SK-N-MC (cell line): ENCODE measurements around the gene TCN2.

ENCODE experiments used
- DNase-seq: peaks from one replicate; pipeline ENCODE4 v3.0.0-alpha.2; 2011; ENCODE audit warnings: low read depth, low spot score
- H3K27ac ChIP-seq: fragments of 200-600 bp; sonication (generic); 2 replicates; pipeline ENCODE4 v1.5.1; 2016; ENCODE audit warnings: mixed run types
- H3K36me3 ChIP-seq: fragments of 200-600 bp; sonication (generic); 2 replicates; pipeline ENCODE4 v1.6.1; 2017; ENCODE audit warnings: antibody characterized with exemption, low read length, mixed read lengths; ENCODE audit not compliant: insufficient read depth
- H3K4me3 ChIP-seq: fragments of 200-600 bp; sonication (generic); 2 replicates; pipeline ENCODE4 v1.5.1; 2016
- H3K9ac ChIP-seq: fragments of 200-600 bp; sonication (generic); 2 replicates; pipeline ENCODE4 v1.8.0; 2017; ENCODE audit warnings: mixed run types, mixed read lengths; ENCODE audit not compliant: insufficient read length
- H3K9me3 ChIP-seq: fragments of 200-600 bp; sonication (generic); 2 replicates; pipeline ENCODE4 v1.6.1; 2017; ENCODE audit warnings: low read depth, mild to moderate bottlenecking, antibody characterized with exemption, low read length, moderate library complexity, mixed read lengths
- EZH2 ChIP-seq: fragments of 200-600 bp; sonication (generic); IDR thresholded peaks from one replicate; pipeline ENCODE4 v1.6.1; 2017; ENCODE audit warnings: antibody characterized with exemption
- FOXP2 ChIP-seq: optimal IDR thresholded peaks from 2 replicates; pipeline ENCODE3; 2011; ENCODE audit warnings: mild to moderate bottlenecking, moderate library complexity; ENCODE audit not compliant: insufficient read depth; ENCODE audit errors: extremely low read length, control extremely low read depth
- POLR2AphosphoS5 ChIP-seq: IDR thresholded peaks from 2 replicates; pipeline ENCODE4 v1.6.1; 2012; ENCODE audit warnings: mild to moderate bottlenecking, low read depth, low read length, borderline replicate concordance

TCN2 gene

DNA sequence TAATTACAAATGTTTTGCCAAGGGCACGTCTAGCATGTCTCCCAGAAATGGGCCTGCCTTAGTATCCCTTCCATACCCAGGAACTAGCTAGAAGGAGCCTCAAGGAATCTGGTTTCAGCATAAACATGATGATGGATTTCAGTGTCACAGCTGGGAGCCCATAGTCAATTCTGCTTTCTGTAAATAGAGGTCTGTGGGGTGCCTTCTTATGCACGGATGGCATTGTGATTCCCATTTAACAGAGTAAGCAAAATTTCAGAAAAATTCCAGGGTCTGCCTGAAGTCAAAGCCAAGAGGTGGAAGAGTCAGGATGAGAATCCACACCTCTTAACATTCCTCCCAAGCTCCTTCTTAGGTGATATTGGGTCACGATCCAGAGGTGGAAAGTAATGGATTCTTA is 48.6 kb downstream of the TCN2 start:
- H3K9ac ChIP-seq: no peak overlapping the region
- TF ChIP-seq FOXP2: no peak
- TF ChIP-seq EZH2: no peak
- TF ChIP-seq POLR2AphosphoS5: no peak
- H3K36me3 ChIP-seq: no peaks in the 10 kb centered on the region
- peak; percentile 12 for DNase-seq
- H3K9me3 ChIP-seq: no peaks in the 10 kb centered on the region
- H3K4me3 ChIP-seq: no peak overlapping the region
- H3K27ac ChIP-seq: no peak overlapping the region

DNA sequence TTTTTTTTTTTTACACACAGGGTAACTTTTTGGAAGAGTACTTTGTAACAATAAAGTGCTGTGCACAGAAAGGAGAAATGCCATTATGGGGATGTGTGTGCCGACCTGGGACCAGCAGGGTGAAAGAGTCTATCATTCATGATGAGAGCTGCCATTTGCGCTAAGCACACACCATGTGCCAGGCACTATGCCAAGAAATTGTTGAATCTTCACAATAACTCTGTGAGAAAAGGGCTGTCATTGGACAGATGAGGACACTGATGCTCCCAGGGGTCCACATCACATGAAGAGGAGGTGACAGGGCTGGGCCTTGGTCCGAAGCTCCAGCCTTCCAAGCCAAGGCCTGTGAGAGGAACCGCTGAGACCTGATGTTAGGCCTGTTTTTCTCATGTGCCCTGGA is 55.1 kb downstream of the TCN2 start:
- TF ChIP-seq POLR2AphosphoS5 (no peak), FOXP2 (no peak), EZH2 (no peak)
- H3K27ac ChIP-seq: no peak overlapping the region

GRCh38 chr22:30664798-30665197 is 57.8 kb downstream of the TCN2 start:
- no peak for DNase-seq
- Histone ChIP-seq H3K36me3 (no peaks in the 10 kb centered on the region), H3K27ac (no peak overlapping the region), H3K4me3 (no peak overlapping the region), H3K9ac (no peak overlapping the region), H3K9me3 (no peaks in the 10 kb centered on the region)
- TF ChIP-seq FOXP2 (no peak), POLR2AphosphoS5 (no peak), EZH2 (no peak)

More for the DNA sequence above, 55.1 kb downstream of the TCN2 start:
- Histone ChIP-seq H3K9ac (no peak overlapping the region), H3K9me3 (no peaks in the 10 kb centered on the region), H3K4me3 (no peak overlapping the region), H3K36me3 (no peaks in the 10 kb centered on the region)
- no peak for DNase-seq

DNA sequence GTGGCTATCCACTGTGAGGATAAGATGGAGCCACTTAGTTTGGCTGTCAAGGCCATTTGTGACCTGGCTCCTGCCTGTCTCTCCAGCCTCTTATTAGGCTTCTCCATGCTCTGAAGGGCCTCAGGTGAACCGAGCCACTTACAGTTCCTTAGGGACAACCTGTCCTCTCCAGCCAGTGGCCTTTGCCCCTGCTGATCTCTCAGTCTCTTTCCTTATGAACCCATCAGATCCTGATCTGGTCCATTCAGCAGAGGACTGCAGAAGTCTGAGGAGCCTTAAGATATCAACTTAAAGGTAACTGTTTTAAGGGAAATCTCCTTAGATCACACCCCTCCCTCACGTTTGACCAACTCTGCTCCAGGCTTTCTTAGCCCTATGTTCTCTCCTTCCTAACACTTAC is 58.3 kb downstream of the TCN2 start:
- Histone ChIP-seq H3K36me3 (no peaks in the 10 kb centered on the region), H3K9me3 (no peaks in the 10 kb centered on the region), H3K9ac (no peak overlapping the region), H3K27ac (no peak overlapping the region), H3K4me3 (no peak overlapping the region)
- TF ChIP-seq FOXP2 (no peak), EZH2 (no peak), POLR2AphosphoS5 (no peak)
- no peak for DNase-seq

GRCh38 chr22:30665786-30666185 is 58.8 kb downstream of the TCN2 start:
- DNase-seq: no peak
- Histone ChIP-seq H3K9ac (no peak overlapping the region), H3K27ac (no peak overlapping the region), H3K9me3 (no peaks in the 10 kb centered on the region), H3K4me3 (no peak overlapping the region), H3K36me3 (no peaks in the 10 kb centered on the region)
- TF ChIP-seq POLR2AphosphoS5 (no peak), EZH2 (no peak), FOXP2 (no peak)

- Histone ChIP-seq H3K36me3 (no peaks in the 10 kb centered on the region), H3K9me3 (no peaks in the 10 kb centered on the region), H3K27ac (no peak overlapping the region), H3K9ac (peak overlapping the region; percentile 27), H3K4me3 (peak overlapping the region; percentile 84)
- TF ChIP-seq EZH2 (no peak), POLR2AphosphoS5 (no peak), FOXP2 (no peak)
- DNase-seq: no peak
These were observed 60.1 kb downstream of the TCN2 start for GRCh38 chr22:30667107-30667493.

GRCh38 chr22:30667494-30668385 is 60.8 kb downstream of the TCN2 start, which contains the start of gene DUSP18:
DUSP18 (minus strand) TSS chr22:30667875; CDS start chr22:30664003, 3,872 bp downstream.
- no peak for DNase-seq
- TF ChIP-seq FOXP2 (no peak), POLR2AphosphoS5 (peak; percentile 69; the same call in 1 of the 2 replicates)
- Histone ChIP-seq H3K9me3 (no peaks in the 10 kb centered on the region), H3K36me3 (no peaks in the 10 kb centered on the region), H3K9ac (peak within 1 kb of the TSS; percentile 43), H3K27ac (no peak within 1 kb of the TSS), H3K4me3 (peak within 1 kb of the TSS; percentile 84)

GRCh38 chr22:30668386-30668710 is 61.4 kb downstream of the TCN2 start:
- H3K9me3 ChIP-seq: no peaks in the 10 kb centered on the region
- H3K36me3 ChIP-seq: no peaks in the 10 kb centered on the region
- DNase-seq: no peak
- H3K4me3 ChIP-seq: peak overlapping the region; percentile 84
- peak overlapping the region; percentile 43 for H3K9ac ChIP-seq
- no peak for TF ChIP-seq FOXP2
- TF ChIP-seq POLR2AphosphoS5: no peak
- TF ChIP-seq EZH2: no peak
- no peak overlapping the region for H3K27ac ChIP-seq

- no peak overlapping the region for H3K9ac ChIP-seq
- H3K27ac ChIP-seq: no peak overlapping the region
- DNase-seq: no peak
- no peak overlapping the region for H3K4me3 ChIP-seq
- no peaks in the 10 kb centered on the region for H3K36me3 ChIP-seq
- H3K9me3 ChIP-seq: no peaks in the 10 kb centered on the region
- TF ChIP-seq EZH2 (no peak), FOXP2 (no peak), POLR2AphosphoS5 (no peak)
These were observed 64.1 kb downstream of the TCN2 start for GRCh38 chr22:30671071-30671470.
